Measurements from ENCODE around the gene MED31. TPM values are rescaled to one million over a fixed set of nuclear protein-coding genes. Genes with fewer than 3 reads are reported as not detected.
A peak's percentile ranks its signal among the peaks of the same experiment; 100 is the strongest.
"Not testable (repeated sequence)": the region's sequence is repeated elsewhere in the genome, so short reads cannot be mapped to it uniquely, and the experiment has no call there.

The MED31 gene
- total RNA-seq, 1 donor from 2014 or later: 18.2 TPM

GRCh38 chr17:6599364-6599763, 52.0 kb downstream of the MED31 start:
- no peak for DNase-seq (ENCODE audit: low spot score, unreplicated experiment)
- no peaks in the 10 kb centered on the region for H3K27me3 Mint-ChIP-seq
- H3K36me3 Mint-ChIP-seq (ENCODE audit: insufficient read depth): peaks cover 22% of the 10 kb centered on the region
- peak overlapping the region; percentile 81 for H3K27ac Mint-ChIP-seq
- no peak for TF ChIP-seq CTCF (IDR thresholded peaks at IDR 0.05; ENCODE audit: unreplicated experiment)
- no peaks in the 10 kb centered on the region for H3K9me3 Mint-ChIP-seq (ENCODE audit: low read depth)
- no peak overlapping the region for H3K4me3 Mint-ChIP-seq (ENCODE audit: low read depth)
- peaks cover 20% of the 10 kb centered on the region for H3K4me1 Mint-ChIP-seq (ENCODE audit: low read depth)

- H3K36me3 Mint-ChIP-seq (ENCODE audit: insufficient read depth): peaks cover 31% of the 10 kb centered on the region
- no peak for DNase-seq (ENCODE audit: low spot score, unreplicated experiment)
Measured at GRCh38 chr17:6597727-6598126, 53.7 kb downstream of the MED31 start.

GRCh38 chr17:6596941-6597340, 54.5 kb downstream of the MED31 start:
- no peak for TF ChIP-seq CTCF (IDR thresholded peaks at IDR 0.05; ENCODE audit: unreplicated experiment)
- no peaks in the 10 kb centered on the region for H3K9me3 Mint-ChIP-seq (ENCODE audit: low read depth)
- peaks cover 32% of the 10 kb centered on the region for H3K4me1 Mint-ChIP-seq (ENCODE audit: low read depth)
- no peaks in the 10 kb centered on the region for H3K27me3 Mint-ChIP-seq
- H3K36me3 Mint-ChIP-seq (ENCODE audit: insufficient read depth): peaks cover 34% of the 10 kb centered on the region
- peak overlapping the region; percentile 49 for H3K27ac Mint-ChIP-seq
- DNase-seq (ENCODE audit: low spot score, unreplicated experiment): no peak
- no peak overlapping the region for H3K4me3 Mint-ChIP-seq (ENCODE audit: low read depth)

More at GRCh38 chr17:6597727-6598126, 53.7 kb downstream of the MED31 start:
- Mint-ChIP-seq H3K4me3 (ENCODE audit: low read depth) (no peak overlapping the region), H3K27ac (peak overlapping the region; percentile 21), H3K27me3 (no peaks in the 10 kb centered on the region), H3K9me3 (ENCODE audit: low read depth) (no peaks in the 10 kb centered on the region), H3K4me1 (ENCODE audit: low read depth) (peaks cover 24% of the 10 kb centered on the region)
- TF ChIP-seq CTCF (IDR thresholded peaks at IDR 0.05; ENCODE audit: unreplicated experiment): no peak

GRCh38 chr17:6596511-6596910, 54.9 kb downstream of the MED31 start:
- DNase-seq (ENCODE audit: low spot score, unreplicated experiment): no peak
- no peak overlapping the region for H3K4me3 Mint-ChIP-seq (ENCODE audit: low read depth)
- H3K9me3 Mint-ChIP-seq (ENCODE audit: low read depth): no peaks in the 10 kb centered on the region
- peaks cover 36% of the 10 kb centered on the region for H3K36me3 Mint-ChIP-seq (ENCODE audit: insufficient read depth)
- peaks cover 36% of the 10 kb centered on the region for H3K4me1 Mint-ChIP-seq (ENCODE audit: low read depth)
- TF ChIP-seq CTCF (IDR thresholded peaks at IDR 0.05; ENCODE audit: unreplicated experiment): no peak
- H3K27me3 Mint-ChIP-seq: no peaks in the 10 kb centered on the region
- peak overlapping the region; percentile 49 for H3K27ac Mint-ChIP-seq

GRCh38 chr17:6596081-6596480, 55.3 kb downstream of the MED31 start:
- peaks cover 37% of the 10 kb centered on the region for H3K36me3 Mint-ChIP-seq (ENCODE audit: insufficient read depth)
- no peak for DNase-seq (ENCODE audit: low spot score, unreplicated experiment)
- TF ChIP-seq CTCF (IDR thresholded peaks at IDR 0.05; ENCODE audit: unreplicated experiment): no peak
- H3K27me3 Mint-ChIP-seq: no peaks in the 10 kb centered on the region
- H3K4me1 Mint-ChIP-seq (ENCODE audit: low read depth): peaks cover 37% of the 10 kb centered on the region
- H3K4me3 Mint-ChIP-seq (ENCODE audit: low read depth): no peak overlapping the region
- peak overlapping the region; percentile 45 for H3K27ac Mint-ChIP-seq
- no peaks in the 10 kb centered on the region for H3K9me3 Mint-ChIP-seq (ENCODE audit: low read depth)

- not testable (repeated sequence) for H3K27me3 Mint-ChIP-seq; H3K9me3 Mint-ChIP-seq (ENCODE audit: low read depth); DNase-seq (ENCODE audit: low spot score, unreplicated experiment); H3K4me3 Mint-ChIP-seq (ENCODE audit: low read depth); H3K27ac Mint-ChIP-seq
- H3K4me1 Mint-ChIP-seq (ENCODE audit: low read depth): peaks cover 25% of the 10 kb centered on the region
- H3K36me3 Mint-ChIP-seq (ENCODE audit: insufficient read depth): peaks cover 52% of the 10 kb centered on the region
Measured at GRCh38 chr17:6593371-6593770, 58.0 kb downstream of the MED31 start.

All from progenitor cell of endocrine pancreas (in vitro differentiated cells).